Hepatocyte (in vitro differentiated cells): ENCODE data around the gene HK3. TPM values are rescaled to one million over a fixed set of nuclear protein-coding genes. Genes with fewer than 3 reads are reported as not detected.

Source experiments
- DNase-seq: peaks from one replicate; pipeline ENCODE4 v3.0.0-alpha.2; 2016; ENCODE audit warnings: low spot score
- H2AFZ ChIP-seq: fragments of 200-600 bp; sonication (generic); 2 replicates; pipeline ENCODE4 v1.6.0; 2016; ENCODE audit warnings: antibody characterized with exemption, mild to moderate bottlenecking
- H3K27ac ChIP-seq: fragments of 200-600 bp; sonication (generic); 2 replicates; pipeline ENCODE4 v1.5.1; 2016; ENCODE audit warnings: mild to moderate bottlenecking
- H3K27me3 ChIP-seq: fragments of 200-600 bp; sonication (generic); 2 replicates; pipeline ENCODE4 v1.6.1; 2016
- H3K36me3 ChIP-seq: fragments of 200-600 bp; sonication (generic); replicated peaks from 2 replicates; pipeline ENCODE4 v1.5.1; 2016; ENCODE audit warnings: low read depth; ENCODE audit not compliant: insufficient read depth
- H3K4me1 ChIP-seq: fragments of 200-600 bp; sonication (generic); 2 replicates; pipeline ENCODE4 v1.5.1; 2016; ENCODE audit warnings: mild to moderate bottlenecking, moderate library complexity; ENCODE audit not compliant: insufficient read depth
- H3K4me2 ChIP-seq: fragments of 200-600 bp; sonication (generic); 2 replicates; pipeline ENCODE4 v1.6.0; 2016
- H3K4me3 ChIP-seq: fragments of 200-600 bp; sonication (generic); 2 replicates; pipeline ENCODE4 v1.5.1; 2016; ENCODE audit warnings: mild to moderate bottlenecking
- H3K79me2 ChIP-seq: fragments of 200-600 bp; sonication (generic); 2 replicates; pipeline ENCODE4 v1.6.0; 2017; ENCODE audit warnings: mild to moderate bottlenecking
- H3K9me2 ChIP-seq: fragments of 200-600 bp; sonication (generic); replicated peaks from 2 replicates; pipeline ENCODE4 v1.6.0; 2017; ENCODE audit warnings: mild to moderate bottlenecking; ENCODE audit not compliant: insufficient read depth
- H3K9me3 ChIP-seq: fragments of 200-600 bp; sonication (generic); 2 replicates; pipeline ENCODE4 v1.5.1; 2016; ENCODE audit warnings: low read depth, mild to moderate bottlenecking
- H4K20me1 ChIP-seq: fragments of 200-600 bp; sonication (generic); 2 replicates; pipeline ENCODE4 v1.6.0; 2016; ENCODE audit warnings: mild to moderate bottlenecking; ENCODE audit not compliant: insufficient read depth, poor library complexity, severe bottlenecking
- EZH2 ChIP-seq: fragments of 200-600 bp; sonication (generic); IDR thresholded peaks from 2 replicates; pipeline ENCODE4 v1.6.1; 2016; ENCODE audit warnings: antibody characterized with exemption, mild to moderate bottlenecking, borderline replicate concordance
- EZH2phosphoT487 ChIP-seq: fragments of 200-600 bp; sonication (generic); IDR thresholded peaks from one replicate; pipeline ENCODE4 v1.6.1; 2018; ENCODE audit warnings: antibody characterized with exemption, mild to moderate bottlenecking, low read depth, moderate library complexity; ENCODE audit not compliant: unreplicated experiment, severe bottlenecking
- WGBS: methylation state at CpG from one replicate; pipeline ENCODE4 v1.1.6; 2016; ENCODE audit warnings: low lambda C conversion rate; ENCODE audit errors: missing lambda C conversion rate; 5-methylcytosine and 5-hydroxymethylcytosine counted together
- polyA plus RNA-seq: library from polyadenylated mRNA; unstranded; fragments of >200 nt; fragmentation: Nextera tagmentation; extraction: Ambion mirVana; gene quantifications from 2 replicates; pipeline ENCODE4 v1.2.1, GENCODE V29; 2016
- total RNA-seq: library from RNA; depleted of rRNA; stranded (reverse); fragments of >200 nt; gene quantifications from 2 replicates; pipeline ENCODE4 v1.2.3, GENCODE V29; 2014
- TF ChIP-seq, protein P1 (sequence below): fragments of 200-600 bp; sonication (generic); IDR thresholded peaks from 2 replicates; pipeline ENCODE4 v1.5.1; 2016; ENCODE audit warnings: antibody characterized with exemption, mild to moderate bottlenecking; ENCODE audit not compliant: poor library complexity

HK3 gene
- total and polyA plus RNA-seq, 2 experiments from 2014 or later: 0.73 TPM; not detected in 1

DNA sequence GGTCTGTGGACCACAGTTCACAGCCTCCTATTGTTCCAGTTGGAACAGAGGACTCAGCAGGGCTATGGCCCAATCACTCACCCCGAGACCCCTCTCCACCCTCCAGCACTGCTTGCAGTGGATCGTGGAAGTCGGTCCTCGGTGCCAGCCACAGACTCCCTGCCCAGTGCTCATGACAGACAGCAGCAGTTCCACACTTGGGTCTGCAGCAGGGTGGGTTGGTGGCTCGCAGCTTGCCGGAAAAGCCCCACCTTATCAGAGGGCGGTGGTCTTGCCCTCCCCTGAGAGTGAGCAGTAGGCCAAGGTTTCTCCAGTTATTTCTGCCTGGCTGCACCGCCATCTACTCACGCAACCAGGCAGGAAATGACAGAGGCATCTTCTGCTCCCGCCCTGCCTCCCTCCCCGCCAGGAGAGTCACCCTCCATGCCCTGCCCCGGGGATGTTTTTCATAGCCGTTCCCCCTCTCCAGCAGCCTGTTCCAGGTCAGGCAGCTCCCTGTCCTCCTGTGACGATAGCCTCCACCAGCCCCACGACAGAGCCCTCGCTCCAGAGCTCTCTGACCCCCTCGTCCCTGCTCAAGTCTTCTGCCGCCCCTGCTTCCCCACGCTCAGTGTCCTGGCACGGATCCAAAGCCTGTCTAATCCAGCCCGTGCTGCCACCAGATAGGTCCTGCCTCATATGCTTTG lies 54.3 kb downstream of the HK3 start:
- no peaks in the 10 kb centered on the region for H3K27me3 ChIP-seq

DNA sequence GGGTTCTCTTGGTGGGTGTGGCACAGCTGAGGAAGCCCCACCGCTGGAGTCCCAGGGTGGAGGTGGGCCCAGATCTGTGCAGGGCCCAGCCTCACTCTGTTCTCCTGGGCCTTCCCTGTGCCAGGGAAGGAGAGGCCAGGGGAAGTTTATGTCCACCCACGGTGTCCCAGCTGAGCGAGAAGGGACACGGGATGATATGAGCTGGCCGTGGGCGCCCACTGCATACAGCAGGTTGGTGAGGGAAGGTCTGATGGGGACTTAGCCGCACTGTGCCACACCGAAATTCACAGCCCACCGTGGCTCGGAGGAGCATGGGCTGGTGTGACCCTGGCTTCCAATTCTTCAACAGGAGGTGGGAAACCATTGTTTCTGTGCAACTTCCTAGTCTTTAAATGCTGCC lies 54.9 kb downstream of the HK3 start:
- H2AFZ ChIP-seq: no peak overlapping the region
- TF ChIP-seq, protein P1, sequence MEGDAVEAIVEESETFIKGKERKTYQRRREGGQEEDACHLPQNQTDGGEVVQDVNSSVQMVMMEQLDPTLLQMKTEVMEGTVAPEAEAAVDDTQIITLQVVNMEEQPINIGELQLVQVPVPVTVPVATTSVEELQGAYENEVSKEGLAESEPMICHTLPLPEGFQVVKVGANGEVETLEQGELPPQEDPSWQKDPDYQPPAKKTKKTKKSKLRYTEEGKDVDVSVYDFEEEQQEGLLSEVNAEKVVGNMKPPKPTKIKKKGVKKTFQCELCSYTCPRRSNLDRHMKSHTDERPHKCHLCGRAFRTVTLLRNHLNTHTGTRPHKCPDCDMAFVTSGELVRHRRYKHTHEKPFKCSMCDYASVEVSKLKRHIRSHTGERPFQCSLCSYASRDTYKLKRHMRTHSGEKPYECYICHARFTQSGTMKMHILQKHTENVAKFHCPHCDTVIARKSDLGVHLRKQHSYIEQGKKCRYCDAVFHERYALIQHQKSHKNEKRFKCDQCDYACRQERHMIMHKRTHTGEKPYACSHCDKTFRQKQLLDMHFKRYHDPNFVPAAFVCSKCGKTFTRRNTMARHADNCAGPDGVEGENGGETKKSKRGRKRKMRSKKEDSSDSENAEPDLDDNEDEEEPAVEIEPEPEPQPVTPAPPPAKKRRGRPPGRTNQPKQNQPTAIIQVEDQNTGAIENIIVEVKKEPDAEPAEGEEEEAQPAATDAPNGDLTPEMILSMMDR: no peak
- TF ChIP-seq EZH2phosphoT487 (no peak), EZH2 (no peak)
- no peaks in the 10 kb centered on the region for H3K4me1 ChIP-seq
- no peaks in the 10 kb centered on the region for H3K9me3 ChIP-seq
- WGBS: 90% methylated on average over 10 of the region's 10 CpGs
- H3K36me3 ChIP-seq: no peaks in the 10 kb centered on the region
- no peak overlapping the region for H3K4me3 ChIP-seq
- no peak overlapping the region for H3K4me2 ChIP-seq
- H3K27ac ChIP-seq: no peak overlapping the region
- no peaks in the 10 kb centered on the region for H4K20me1 ChIP-seq
- H3K27me3 ChIP-seq: no peaks in the 10 kb centered on the region
- no peaks in the 10 kb centered on the region for H3K79me2 ChIP-seq
- no peaks in the 10 kb centered on the region for H3K9me2 ChIP-seq
- no peak for DNase-seq

More for the DNA sequence above, 54.3 kb downstream of the HK3 start:
- 80% methylated on average over 19 of the region's 21 CpGs for WGBS
- Histone ChIP-seq H3K4me1 (no peaks in the 10 kb centered on the region), H3K4me2 (no peak overlapping the region), H3K79me2 (no peaks in the 10 kb centered on the region), H4K20me1 (no peaks in the 10 kb centered on the region), H2AFZ (no peak overlapping the region), H3K9me2 (no peaks in the 10 kb centered on the region), H3K4me3 (no peak overlapping the region), H3K27ac (no peak overlapping the region), H3K36me3 (no peaks in the 10 kb centered on the region), H3K9me3 (no peaks in the 10 kb centered on the region)
- no peak for TF ChIP-seq EZH2
- no peak for TF ChIP-seq EZH2phosphoT487
- TF ChIP-seq, protein P1: no peak
- no peak for DNase-seq

DNA sequence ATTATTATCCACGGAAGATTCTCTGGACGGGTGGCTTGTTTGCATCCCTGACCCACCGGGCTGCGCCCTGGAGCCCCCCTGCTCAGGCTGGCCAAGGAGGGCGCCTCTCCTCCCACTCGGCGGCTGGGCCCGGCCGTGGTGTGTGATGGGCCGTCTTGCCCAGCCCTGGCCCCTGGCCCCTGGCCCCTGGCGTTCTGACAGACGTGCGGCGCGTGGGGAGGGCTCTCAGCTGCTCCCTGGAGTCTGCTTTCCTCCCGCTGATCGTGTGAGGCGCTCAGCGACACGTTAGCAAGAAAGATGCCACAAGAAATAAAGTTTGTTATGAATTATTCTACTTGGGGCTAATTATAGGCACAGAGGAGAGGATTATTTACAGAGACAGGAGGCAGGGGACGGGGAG lies 55.5 kb downstream of the HK3 start:
- Histone ChIP-seq H2AFZ (no peak overlapping the region), H3K9me2 (no peaks in the 10 kb centered on the region), H3K4me1 (no peaks in the 10 kb centered on the region), H3K9me3 (no peaks in the 10 kb centered on the region), H3K27me3 (no peaks in the 10 kb centered on the region), H3K36me3 (no peaks in the 10 kb centered on the region), H4K20me1 (no peaks in the 10 kb centered on the region), H3K4me2 (no peak overlapping the region), H3K4me3 (no peak overlapping the region), H3K79me2 (no peaks in the 10 kb centered on the region), H3K27ac (no peak overlapping the region)
- DNase-seq: no peak
- TF ChIP-seq EZH2: no peak
- 76% methylated on average over 21 of the region's 21 CpGs for WGBS

DNA sequence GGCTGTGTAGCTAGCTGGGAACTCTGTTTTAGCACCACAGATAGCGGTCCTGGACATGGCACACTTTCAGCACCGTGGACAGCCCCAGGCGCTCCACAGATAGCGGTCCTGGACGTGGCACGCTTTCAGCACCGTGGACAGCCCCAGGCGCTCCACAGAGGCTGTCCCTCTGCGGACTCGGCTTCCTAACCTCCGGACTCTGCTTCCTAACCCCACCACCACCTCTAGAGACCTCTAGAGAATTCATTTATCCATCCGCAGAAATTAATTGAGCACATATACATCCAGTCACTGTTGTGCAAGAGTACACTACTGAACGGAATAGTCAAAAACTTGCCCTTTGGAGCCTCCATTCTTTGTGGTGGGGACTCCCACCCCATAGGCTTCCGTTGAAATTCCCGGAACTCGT lies 61.4 kb downstream of the HK3 start:
- H3K27me3 ChIP-seq: no peaks in the 10 kb centered on the region
- H3K4me2 ChIP-seq: no peak overlapping the region
- WGBS: 18% methylated on average over 16 of the region's 16 CpGs
- no peak overlapping the region for H3K4me3 ChIP-seq
- no peaks in the 10 kb centered on the region for H3K9me3 ChIP-seq
- no peaks in the 10 kb centered on the region for H3K9me2 ChIP-seq
- H2AFZ ChIP-seq: no peak overlapping the region
- no peak overlapping the region for H3K27ac ChIP-seq
- no peaks in the 10 kb centered on the region for H3K79me2 ChIP-seq
- H3K4me1 ChIP-seq: no peaks in the 10 kb centered on the region
- TF ChIP-seq, protein P1: no peak
- TF ChIP-seq EZH2 (no peak), EZH2phosphoT487 (no peak)
- peak; percentile 97 for DNase-seq
- no peaks in the 10 kb centered on the region for H4K20me1 ChIP-seq
- H3K36me3 ChIP-seq: no peaks in the 10 kb centered on the region
